NCI-H345 treated with DMSO at 0.1 percent for 48 hours (cell line): ENCODE data around the gene TSPAN10.
"Not testable (repeated sequence)": the region's sequence is repeated elsewhere in the genome, so short reads cannot be mapped to it uniquely, and the experiment has no call there.

ENCODE experiments used
- DNase-seq: peaks from one replicate; lab custom pipeline; 2025; ENCODE audit not compliant: unreplicated experiment; lab: John Stamatoyannopoulos, UW

The TSPAN10 gene

DNA sequence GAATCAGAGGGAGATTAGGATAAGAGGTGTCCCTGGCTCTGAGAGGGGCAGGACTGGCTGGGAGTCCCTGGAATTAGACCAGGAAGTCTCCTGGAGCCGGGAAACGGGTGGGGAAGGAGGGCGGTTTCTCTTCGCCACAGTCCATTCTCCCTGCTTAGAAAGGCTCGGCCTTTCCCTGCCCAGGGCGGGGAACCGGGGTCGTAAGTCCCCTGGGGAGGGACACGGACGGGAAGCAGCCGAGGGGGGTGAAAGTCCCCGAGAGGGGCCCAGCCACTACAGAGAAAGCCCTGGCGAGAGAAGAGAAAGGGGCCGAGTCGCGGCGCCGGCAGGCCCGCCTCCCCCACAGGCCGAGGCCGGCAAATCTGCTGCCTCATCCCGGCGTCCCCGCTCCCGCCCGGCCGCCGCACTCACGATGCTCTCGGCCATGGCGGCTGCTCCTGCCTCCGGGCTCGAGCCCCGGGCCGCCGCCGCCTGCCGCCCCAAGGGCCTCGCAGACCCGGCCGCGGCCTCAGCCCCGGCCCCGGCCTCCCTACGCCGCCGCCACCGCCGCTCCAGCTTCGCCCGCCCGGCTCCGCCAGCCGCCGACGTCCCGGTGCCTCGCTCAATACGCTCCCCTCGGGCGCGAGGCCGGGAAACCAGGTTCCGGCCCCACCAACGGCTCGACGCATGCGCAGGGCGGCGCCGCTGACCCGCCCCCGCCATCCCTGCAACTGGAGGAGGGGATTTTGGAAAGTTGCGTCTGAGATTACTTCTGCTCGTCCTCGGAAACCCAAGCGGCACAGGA is at the start of gene TSPAN10, which contains the start of gene NPLOC4:
Gene TSPAN10 (plus strand): TSS at position 692 of the 784 bp plus-strand sequence. CDS start 5,217 bp downstream, outside the sequence.
Gene NPLOC4 (minus strand): TSS at position 608 of the 784 bp plus-strand sequence. CDS start 182 bp downstream, at position 426.
- DNase-seq, result peak; percentile 89

GRCh38 chr17:81589612-81590011 is 47.4 kb upstream of the TSPAN10 start:
- no peak for DNase-seq

GRCh38 chr17:81590121-81590520 is 46.9 kb upstream of the TSPAN10 start:
- DNase-seq, result no peak

GRCh38 chr17:81591971-81592370 is 45.0 kb upstream of the TSPAN10 start:
- no peak for DNase-seq

- no peak for DNase-seq
Measured at GRCh38 chr17:81593105-81593871, 43.7 kb upstream of the TSPAN10 start.

DNA sequence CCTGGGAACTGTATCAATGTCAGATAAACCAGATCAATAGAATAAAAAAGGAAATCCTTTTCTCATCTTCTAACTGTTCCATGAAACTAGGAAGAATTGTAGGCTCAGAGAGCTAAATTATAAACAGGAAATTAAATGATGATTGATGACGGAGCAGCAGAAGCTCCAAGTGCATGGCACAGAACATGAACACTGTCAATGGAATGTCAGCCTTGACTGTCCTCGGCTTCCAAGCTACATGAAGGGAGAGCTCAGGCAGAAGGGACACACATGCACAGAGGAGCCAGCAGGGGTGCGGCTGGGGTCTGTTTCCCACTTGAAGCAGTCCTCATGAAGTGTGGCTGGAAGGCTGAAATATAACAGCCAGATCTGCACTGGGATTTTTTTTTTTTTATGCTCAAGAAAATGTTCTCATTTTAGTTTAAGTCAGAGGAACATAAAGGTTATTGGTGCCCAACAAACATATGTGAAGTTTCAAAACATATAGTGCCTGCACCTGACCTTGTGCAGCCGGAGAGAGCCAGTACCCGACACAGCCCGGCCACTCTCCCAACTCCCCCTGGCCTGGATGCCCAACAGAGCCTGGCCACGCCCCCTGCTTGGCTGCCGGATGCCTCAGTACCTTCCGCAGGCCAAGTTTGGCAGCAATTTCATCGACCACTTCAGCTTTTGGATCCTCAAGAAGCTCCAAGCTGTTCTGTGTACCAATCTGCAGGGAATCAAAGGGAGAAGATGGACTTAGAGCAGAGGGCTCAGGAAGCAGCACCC is 37.1 kb upstream of the TSPAN10 start:
- DNase-seq, result no peak

GRCh38 chr17:81601525-81602120 is 35.4 kb upstream of the TSPAN10 start:
- peak; percentile 60 for DNase-seq

DNA sequence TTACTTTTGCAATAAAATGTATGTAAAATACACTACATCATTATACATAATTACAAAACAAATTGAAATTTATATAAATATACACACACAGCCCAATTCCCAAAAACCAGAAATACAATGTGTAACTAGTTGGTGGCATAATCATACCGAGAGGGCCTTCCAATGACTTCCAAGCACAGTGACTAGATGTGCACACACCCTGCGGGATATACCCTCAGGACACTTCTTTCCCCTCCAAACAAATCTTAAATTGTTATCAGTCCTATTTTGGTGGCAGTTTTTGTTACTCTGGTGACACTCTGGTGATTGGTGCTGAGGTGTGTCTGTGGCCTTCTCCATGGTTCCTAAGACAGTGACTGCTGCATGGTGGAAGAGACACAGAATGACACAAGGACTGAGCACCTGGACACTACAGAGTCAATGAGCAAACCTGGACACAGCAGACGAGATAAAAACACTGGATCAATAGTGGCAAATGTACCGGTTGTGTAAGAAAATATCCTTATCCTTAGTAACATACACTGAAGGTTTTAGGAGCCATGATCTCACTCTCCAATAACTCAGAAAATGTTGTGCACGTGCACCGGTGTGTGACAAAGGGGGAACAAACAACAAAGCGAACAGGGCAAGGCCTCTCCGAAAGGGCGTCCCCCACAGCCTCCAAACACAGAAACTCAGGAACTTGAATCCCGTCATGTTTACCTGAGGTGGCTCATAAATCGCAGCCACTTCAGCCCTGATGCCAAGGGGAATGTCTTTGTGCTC is 33.0 kb upstream of the TSPAN10 start:
- no peak for DNase-seq

DNA sequence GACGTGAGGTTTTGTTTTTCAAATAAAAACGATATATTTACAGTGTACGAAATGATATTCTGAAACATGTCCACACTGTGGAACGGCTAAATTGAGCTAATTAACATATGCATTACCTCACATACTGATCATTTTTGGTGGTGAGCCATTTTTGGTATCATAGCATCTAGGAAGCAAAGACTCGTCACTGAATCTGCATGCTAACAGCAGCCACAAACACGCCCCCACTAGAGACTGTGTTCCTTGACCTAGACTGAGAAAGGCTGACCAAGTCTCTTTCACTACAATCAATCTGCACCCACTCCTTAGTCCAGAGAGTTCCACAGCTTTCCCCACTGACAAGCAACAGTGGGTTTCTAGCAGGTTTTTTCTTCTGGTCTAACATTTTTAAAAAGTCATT is 29.6 kb upstream of the TSPAN10 start:
- DNase-seq, result no peak

DNA sequence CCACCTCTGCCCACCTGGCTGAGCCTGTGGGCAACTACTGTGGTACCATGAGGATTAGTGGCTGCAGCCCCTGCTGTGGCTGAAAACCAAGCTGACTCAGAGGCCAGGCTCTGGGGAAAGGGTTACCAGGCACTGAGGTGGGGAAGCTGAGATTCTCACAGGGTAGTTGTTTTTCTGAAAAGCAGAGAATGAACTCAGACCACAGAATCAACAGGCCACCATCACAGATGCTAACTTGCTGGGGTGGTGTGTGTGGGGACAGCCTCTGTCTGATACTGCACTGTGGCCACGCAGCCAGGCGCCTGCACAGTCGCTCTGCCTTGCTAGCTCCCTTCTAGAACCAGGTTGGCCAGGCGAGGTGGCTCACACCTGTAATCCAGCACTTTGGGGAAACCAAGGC is 28.9 kb upstream of the TSPAN10 start:
- no peak for DNase-seq

GRCh38 chr17:81608605-81609004 is 28.4 kb upstream of the TSPAN10 start:
- no peak for DNase-seq

GRCh38 chr17:81609541-81610311 is 27.3 kb upstream of the TSPAN10 start:
- no peak for DNase-seq

GRCh38 chr17:81612172-81612970 is 24.6 kb upstream of the TSPAN10 start:
- DNase-seq, result no peak

- no peak for DNase-seq
Measured at GRCh38 chr17:81615401-81615930, 21.5 kb upstream of the TSPAN10 start.

GRCh38 chr17:81616877-81617276 is 20.1 kb upstream of the TSPAN10 start:
- no peak for DNase-seq

GRCh38 chr17:81618307-81618706 is 18.7 kb upstream of the TSPAN10 start:
- DNase-seq, result not testable (repeated sequence)

GRCh38 chr17:81621494-81622130 is 15.4 kb upstream of the TSPAN10 start:
- no peak for DNase-seq

GRCh38 chr17:81630274-81630673 is 6.7 kb upstream of the TSPAN10 start:
- DNase-seq, result no peak
